ENCODE measurements around the gene ERGIC1.

ERGIC1 gene

DNA sequence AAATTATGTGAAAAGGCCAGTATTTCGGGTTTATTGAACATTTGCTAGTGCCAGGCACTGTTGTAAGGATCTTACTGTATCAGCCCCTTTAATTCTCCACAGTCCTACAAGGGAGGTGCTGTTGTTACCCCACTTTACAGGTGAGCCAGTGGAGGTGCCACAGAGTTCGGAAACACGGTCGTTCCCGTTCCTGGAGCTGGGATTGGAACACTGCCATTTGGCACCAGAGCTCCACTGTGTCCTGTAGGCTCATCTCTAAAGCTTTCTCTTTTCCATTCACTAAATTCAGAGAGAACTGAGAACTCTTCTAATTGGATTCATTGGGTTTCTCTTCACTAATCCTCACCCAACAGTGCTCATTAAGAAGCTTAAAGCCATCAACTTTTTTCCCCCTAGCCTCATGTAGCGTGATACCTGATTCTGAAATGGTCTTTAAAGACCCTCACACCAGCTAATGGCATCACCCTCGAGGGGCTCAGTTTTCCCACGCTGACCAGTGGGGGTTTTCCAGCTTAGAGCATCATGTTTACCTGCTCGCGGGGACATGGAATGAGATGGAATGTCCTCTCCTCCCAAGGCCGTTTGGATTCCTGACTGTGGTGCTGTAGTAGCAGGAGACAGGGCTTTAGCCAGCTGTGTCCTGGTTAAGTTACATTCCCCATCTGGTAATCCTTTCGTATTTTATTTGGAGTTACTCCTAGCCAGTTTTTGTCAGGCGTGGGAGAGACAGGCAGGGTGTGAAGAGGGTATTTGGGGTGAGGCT, 5.8 kb downstream of the ERGIC1 start:
- H3K27me3 ChIP-seq (replicated peaks; ENCODE audit: control insufficient read depth, insufficient read depth, low read length), result no peaks in the 10 kb centered on the region
- peaks cover 3% of the 10 kb centered on the region for H3K36me3 ChIP-seq (ENCODE audit: control insufficient read depth, insufficient read depth, low read length)
- DNase-seq (ENCODE audit: extremely low read depth, insufficient read length), result no peak
- TF ChIP-seq CTCF (IDR thresholded peaks at IDR 0.05; ENCODE audit: insufficient read depth, low read length, poor library complexity, severe bottlenecking), result no peak
- H3K4me3 ChIP-seq (replicated peaks; ENCODE audit: low read depth, low read length), result no peak overlapping the region

GRCh38 chr5:172840432-172841154, 6.5 kb downstream of the ERGIC1 start:
- no peak for DNase-seq (ENCODE audit: extremely low read depth, insufficient read length)
- H3K27me3 ChIP-seq (replicated peaks; ENCODE audit: control insufficient read depth, insufficient read depth, low read length), result no peaks in the 10 kb centered on the region
- no peak for TF ChIP-seq CTCF (IDR thresholded peaks at IDR 0.05; ENCODE audit: insufficient read depth, low read length, poor library complexity, severe bottlenecking)
- H3K36me3 ChIP-seq (ENCODE audit: control insufficient read depth, insufficient read depth, low read length), result peaks cover 4% of the 10 kb centered on the region
- no peak overlapping the region for H3K4me3 ChIP-seq (replicated peaks; ENCODE audit: low read depth, low read length)

DNA sequence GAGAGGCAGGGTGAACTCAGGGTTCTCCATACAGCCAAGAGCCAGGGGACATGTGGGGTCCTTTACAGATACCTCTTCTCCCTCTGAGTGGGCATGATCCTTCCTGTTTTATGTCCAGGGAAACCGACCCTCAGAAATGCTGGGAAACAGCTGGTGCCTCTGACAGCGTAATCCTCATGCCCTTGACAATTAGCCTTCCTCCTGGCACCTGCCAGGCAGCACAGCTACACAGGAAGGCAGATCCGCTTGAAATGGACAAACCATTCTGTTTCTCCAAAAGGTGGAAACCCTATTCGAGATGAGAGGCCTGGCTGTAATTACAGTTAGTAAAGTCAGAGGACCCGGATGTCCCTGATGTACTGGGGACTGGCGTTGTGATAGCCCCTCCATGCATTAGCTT, 7.2 kb downstream of the ERGIC1 start:
- no peak for DNase-seq (ENCODE audit: extremely low read depth, insufficient read length)
- H3K27me3 ChIP-seq (replicated peaks; ENCODE audit: control insufficient read depth, insufficient read depth, low read length), result no peaks in the 10 kb centered on the region
- H3K36me3 ChIP-seq (ENCODE audit: control insufficient read depth, insufficient read depth, low read length), result peaks cover 4% of the 10 kb centered on the region
- H3K4me3 ChIP-seq (replicated peaks; ENCODE audit: low read depth, low read length), result no peak overlapping the region
- no peak for TF ChIP-seq CTCF (IDR thresholded peaks at IDR 0.05; ENCODE audit: insufficient read depth, low read length, poor library complexity, severe bottlenecking)

- H3K4me3 ChIP-seq (replicated peaks; ENCODE audit: low read depth, low read length), result no peak overlapping the region
- DNase-seq (ENCODE audit: extremely low read depth, insufficient read length), result no peak
- no peak for TF ChIP-seq CTCF (IDR thresholded peaks at IDR 0.05; ENCODE audit: insufficient read depth, low read length, poor library complexity, severe bottlenecking)
- H3K36me3 ChIP-seq (ENCODE audit: control insufficient read depth, insufficient read depth, low read length), result peaks cover 3% of the 10 kb centered on the region
- H3K27me3 ChIP-seq (replicated peaks; ENCODE audit: control insufficient read depth, insufficient read depth, low read length), result no peaks in the 10 kb centered on the region
Observed at GRCh38 chr5:172843825-172844576, 9.9 kb downstream of the ERGIC1 start.

GRCh38 chr5:172844577-172844838, 10.5 kb downstream of the ERGIC1 start:
- Histone ChIP-seq H3K27me3 (replicated peaks; ENCODE audit: control insufficient read depth, insufficient read depth, low read length) (no peaks in the 10 kb centered on the region), H3K4me3 (replicated peaks; ENCODE audit: low read depth, low read length) (no peak overlapping the region), H3K36me3 (ENCODE audit: control insufficient read depth, insufficient read depth, low read length) (peaks cover 3% of the 10 kb centered on the region)
- no peak for DNase-seq (ENCODE audit: extremely low read depth, insufficient read length)
- no peak for TF ChIP-seq CTCF (IDR thresholded peaks at IDR 0.05; ENCODE audit: insufficient read depth, low read length, poor library complexity, severe bottlenecking)
